Measurements from ENCODE around the gene TPST1.
"Not testable (repeated sequence)": the region's sequence is repeated elsewhere in the genome, so short reads cannot be mapped to it uniquely, and the experiment has no call there.

TPST1 gene

DNA sequence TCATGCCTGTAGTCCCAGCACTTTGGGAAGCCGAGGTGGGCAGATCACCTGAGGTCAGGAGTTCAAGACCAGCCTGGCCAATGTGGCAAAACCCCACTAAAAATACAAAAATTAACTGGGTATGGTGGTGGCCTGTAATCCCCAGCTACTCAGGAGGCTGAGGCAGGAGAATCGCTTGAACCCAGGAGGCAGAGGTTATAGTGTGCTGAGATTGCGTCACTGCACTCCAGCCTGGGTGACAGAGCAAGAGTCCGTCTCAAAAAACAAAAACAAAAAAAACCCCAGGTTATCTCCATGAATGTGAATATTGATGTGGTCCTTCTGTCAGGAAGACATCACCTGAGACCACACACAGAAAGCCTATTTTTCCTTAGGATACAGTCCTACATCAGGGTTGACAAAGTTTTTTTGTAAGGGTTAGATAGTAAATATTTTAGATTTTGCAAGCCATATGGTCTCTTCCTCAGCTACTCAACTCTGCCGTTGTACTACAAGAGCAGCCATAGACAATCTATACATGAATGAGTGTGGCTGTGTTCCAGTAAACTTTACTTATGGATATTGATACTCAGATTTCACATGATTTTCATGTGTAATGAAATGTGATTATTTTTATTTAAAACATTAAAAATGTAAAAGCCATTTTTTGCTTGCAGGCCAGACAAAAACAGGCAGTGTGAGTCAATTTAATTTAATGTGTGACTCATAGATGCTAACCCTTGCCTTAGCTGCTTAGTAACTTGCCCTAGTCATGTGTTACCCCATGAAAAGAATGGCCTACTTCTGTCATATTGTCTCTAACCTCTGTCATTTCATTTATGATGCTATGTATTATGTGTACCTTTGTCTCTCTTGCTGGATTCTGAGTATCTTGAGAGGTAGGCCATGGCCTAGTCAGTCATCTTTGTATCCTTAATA lies 78.1 kb downstream of the TPST1 start:
- no peak for DNase-seq (ENCODE audit: low read depth)

DNA sequence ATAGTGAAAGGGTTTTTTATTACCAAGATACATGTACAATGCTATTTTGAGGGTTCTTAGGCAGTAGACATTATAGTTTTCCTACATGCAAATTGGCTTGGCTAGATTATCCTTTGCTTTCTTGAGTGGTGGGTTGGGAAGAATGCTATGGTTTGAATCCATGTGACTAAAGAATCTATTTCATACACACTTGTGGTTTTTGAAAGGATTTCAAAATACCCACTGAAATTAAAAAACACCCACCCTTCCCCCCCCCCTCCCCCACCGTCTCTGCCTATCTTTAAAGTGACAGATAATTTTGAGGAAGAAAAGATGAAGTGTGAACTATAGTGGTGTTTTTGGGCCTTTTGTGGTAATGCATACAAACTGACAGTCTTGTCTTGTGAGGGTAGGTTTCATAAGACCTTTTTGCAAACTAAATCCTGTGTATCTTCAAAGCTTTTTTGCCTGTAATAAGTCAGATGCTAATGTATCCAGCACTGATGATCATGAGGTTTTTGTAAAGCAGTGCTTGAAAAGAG lies 90.9 kb downstream of the TPST1 start:
- DNase-seq (ENCODE audit: low read depth), result no peak

DNA sequence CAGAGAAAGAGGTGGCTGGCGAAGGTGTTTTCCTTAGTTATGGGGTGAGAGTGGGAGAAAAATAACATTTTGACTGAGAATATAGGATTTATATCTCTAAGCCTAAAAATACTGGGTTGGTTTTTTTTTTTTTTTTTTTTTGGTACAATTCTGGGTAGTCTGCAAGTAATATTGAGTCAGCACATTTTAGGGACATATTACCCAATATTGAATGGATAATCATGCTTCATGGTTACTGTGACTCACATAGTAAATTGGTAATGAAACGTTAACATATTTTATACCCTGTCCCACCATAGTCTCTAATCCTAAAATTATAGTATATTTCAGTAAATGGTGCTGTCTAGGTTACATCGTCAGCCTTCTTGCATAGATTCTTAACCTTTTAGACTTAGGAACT lies 91.4 kb downstream of the TPST1 start:
- DNase-seq (ENCODE audit: low read depth), result no peak

DNA sequence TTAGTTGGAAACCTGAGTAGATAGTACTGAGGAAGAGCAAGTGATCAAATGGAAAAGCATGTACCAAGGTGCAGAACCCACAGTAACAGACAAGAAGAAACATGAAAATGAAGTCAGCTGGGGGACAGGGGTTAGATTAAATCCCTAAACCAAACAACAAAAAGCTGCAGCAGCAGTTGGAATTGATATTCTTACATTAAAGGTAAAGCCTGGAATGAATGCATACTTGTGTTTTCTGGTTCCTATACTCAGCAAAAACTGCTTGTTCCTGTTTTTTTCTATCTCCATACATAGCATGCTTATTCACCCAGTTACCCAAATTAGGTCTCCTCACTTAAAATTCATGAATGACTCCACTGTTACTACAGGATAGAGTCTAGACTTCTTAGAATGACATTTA lies 92.4 kb downstream of the TPST1 start:
- DNase-seq (ENCODE audit: low read depth), result no peak

- no peak for DNase-seq (ENCODE audit: low read depth)
Observed at GRCh38 chr7:66301249-66301648, 96.1 kb downstream of the TPST1 start.

- DNase-seq (ENCODE audit: low read depth), result no peak
Observed at GRCh38 chr7:66301737-66302136, 96.6 kb downstream of the TPST1 start.

GRCh38 chr7:66303454-66304155 lies 98.5 kb downstream of the TPST1 start:
- no peak for DNase-seq (ENCODE audit: low read depth)

DNA sequence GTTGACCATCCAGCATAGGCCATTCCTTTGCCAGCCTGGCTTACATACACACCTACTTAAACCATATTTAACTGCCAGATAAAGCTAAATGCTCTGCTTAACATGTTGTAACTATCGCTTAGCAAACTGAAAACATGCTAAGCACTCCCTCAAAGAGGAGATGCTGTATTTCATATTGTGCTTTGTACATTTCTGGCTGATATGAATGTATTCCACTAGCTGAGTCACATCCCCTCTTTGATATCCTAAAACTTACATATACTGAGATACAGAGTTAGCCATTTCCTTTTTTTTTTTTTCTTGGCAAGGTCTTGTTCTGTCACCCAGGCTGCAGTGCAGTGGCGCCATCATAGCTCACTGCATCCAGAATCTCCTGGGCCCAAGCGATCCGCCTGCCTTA lies 99.4 kb downstream of the TPST1 start:
- DNase-seq (ENCODE audit: low read depth), result no peak

DNA sequence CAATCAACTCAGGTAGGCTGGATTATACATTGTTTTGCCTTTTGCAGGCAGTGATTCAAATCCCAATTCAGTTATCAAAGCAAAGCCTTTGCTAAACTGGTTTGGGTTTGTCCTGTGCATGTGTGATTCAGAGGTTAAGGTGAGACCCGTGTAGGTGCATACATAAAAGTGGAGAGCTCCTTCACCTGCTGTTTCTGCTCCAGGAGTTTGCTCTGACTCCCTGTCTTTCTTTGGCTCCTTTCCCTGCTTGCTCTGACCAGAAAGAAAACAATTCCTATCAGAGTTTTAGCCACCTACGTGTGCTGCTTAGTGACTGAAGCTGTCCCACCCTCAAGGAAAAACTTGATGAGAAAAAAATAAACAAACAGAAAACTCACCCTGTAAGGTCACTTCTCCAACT lies 101.1 kb downstream of the TPST1 start:
- DNase-seq (ENCODE audit: low read depth), result no peak

DNA sequence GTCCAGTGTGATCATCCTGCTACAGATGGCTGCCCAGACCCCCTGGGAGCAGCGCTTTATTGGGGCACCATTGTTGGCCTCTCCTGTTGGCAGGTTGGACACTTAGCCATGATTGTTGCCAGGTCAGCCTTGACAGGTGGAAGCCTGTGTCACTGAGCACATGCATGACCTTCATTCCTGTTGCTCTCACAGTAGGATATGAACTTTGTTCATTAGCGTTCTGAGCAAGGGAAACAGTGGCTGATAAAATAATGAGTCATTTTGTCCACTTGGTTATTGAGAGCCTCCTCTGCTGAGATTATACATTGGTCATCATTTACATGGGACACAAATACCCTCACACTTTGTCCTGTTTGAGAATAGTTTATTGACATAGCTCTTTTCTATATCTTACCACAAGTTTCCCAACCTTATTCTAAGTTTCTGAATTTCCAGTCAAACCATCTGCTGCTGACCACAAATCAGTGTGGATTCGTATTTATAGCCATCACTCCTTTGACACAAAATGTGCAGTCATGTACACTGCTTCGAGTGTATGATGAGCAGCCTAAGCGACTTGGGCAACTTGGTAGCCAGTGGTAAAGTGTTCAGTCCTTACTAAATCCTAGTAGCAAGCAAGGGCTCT lies 102.6 kb downstream of the TPST1 start:
- no peak for DNase-seq (ENCODE audit: low read depth)

DNA sequence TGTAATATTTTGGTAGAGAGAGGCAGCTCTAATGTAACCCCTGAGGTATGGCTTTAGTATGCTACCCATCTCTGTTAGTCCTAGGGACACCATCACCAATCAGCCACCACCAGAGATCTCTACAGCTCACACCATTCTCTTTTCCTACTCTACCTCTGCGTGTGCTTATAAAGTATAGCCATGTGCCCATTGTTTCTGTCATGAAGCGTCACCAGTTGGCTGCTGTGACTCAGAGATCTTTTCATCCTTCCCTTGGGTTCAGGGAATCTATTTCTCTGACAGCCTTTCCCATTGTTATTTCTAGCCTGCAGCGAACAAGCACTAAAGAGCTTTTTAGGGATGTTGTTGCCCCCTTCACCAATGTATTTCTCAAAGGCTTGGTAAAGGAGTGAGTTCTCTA lies 103.3 kb downstream of the TPST1 start:
- no peak for DNase-seq (ENCODE audit: low read depth)

- DNase-seq (ENCODE audit: low read depth), result no peak
Observed at GRCh38 chr7:66310620-66311019, 105.5 kb downstream of the TPST1 start.

DNA sequence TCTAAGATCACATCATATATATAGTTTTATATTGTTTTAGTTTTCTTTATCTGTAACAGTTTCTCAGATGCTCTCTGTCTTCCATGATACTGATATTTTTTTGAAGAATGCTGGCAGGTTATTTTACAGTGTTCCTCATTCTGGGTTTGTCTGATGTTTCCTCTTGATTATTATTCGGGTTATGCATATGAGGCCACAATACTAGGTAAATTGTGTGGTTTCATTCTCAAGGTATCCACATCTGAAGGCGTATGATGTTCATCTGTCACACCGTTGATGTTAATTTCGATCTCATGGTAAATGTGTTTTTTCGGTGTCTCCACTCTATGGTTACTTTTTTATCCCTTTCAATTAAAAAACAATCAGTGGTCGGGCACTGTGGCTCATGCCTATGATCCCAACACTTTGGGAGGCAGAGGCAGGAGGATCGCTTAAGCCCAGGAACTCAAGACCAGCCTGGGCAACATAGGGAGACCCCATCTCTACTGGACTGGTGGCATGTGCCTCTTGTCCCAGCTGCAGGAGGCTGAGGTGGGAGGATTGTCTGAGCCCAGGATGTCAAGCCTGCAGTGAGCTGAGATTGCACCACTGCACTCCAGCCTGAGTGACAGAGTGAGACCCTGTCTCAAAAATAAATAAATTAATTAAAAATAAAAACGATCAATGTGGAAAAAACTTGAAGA lies 108.9 kb downstream of the TPST1 start:
- no peak for DNase-seq (ENCODE audit: low read depth)

DNA sequence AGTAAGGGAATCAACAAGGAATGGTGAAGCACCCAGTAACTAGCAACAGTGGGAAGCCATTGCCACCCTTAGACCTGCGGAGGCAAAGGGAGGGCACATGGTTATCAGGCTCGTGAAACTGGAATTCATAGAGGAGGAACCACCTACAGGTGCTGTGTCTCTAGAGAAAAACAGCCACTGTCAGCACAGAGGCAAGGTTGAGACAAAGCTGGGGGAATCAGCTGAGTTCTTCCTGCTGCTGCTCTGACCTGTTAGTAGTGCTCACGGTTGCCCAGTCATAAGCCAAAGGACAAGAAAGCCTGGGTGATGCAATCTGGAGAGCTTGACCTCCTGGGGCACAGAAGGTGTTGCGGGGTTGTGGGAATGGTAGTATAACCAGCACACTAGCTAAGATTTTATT lies 110.1 kb downstream of the TPST1 start:
- DNase-seq (ENCODE audit: low read depth), result no peak

GRCh38 chr7:66319407-66319979 lies 114.4 kb downstream of the TPST1 start:
- DNase-seq (ENCODE audit: low read depth), result no peak

- no peak for DNase-seq (ENCODE audit: low read depth)
Observed at GRCh38 chr7:66321283-66321682, 116.1 kb downstream of the TPST1 start.

DNA sequence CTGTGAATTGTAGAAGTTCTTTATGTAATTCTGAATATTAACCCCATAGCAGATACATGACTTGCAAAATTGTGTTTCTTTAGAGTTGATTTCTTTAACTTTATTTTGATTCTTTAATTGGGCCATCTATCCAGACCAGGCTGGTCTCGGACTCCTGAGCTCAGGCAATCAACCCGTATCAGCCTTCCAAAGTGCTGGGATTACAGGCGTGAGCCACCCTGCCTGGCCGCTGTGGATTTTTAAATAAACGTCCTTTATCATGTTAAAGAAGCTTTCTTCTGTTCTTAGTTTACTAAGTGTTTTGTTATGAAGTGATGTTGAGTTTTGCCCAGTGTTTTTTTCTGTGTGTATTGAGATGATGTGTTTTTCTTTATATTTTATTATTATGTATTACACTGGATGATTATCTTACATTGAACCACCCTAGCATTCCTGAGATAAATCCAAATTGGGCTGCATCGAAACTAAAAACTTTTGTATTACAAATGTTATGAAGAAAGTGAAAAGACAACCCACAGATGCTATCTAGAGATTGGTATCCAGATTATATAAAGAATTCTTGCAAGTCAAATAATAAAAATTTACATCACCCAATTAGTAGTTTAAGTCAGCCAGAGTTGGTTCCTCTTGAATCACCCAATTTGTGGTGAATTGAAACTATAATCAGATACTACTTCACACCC lies 118.1 kb downstream of the TPST1 start:
- no peak for DNase-seq (ENCODE audit: low read depth)

DNA sequence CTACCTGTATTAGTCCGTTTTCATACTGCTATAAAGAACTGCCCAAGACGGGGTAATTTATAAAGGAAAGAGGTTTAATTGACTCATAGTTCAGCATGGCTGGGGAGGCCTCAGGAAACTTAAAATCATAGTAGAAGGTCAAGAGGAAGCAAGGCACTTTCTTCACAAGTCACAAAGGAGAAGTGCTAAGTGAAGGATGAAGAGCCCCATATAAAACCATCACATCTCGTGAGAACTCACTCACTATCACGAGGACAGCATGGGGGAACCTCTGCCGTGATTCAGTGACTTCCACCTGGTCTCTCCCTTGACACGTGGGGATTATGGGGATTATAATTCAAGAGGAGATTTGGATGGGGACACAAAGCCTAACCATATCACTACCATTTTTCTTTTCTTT lies 119.9 kb downstream of the TPST1 start:
- not testable (repeated sequence) for DNase-seq (ENCODE audit: low read depth)

DNA sequence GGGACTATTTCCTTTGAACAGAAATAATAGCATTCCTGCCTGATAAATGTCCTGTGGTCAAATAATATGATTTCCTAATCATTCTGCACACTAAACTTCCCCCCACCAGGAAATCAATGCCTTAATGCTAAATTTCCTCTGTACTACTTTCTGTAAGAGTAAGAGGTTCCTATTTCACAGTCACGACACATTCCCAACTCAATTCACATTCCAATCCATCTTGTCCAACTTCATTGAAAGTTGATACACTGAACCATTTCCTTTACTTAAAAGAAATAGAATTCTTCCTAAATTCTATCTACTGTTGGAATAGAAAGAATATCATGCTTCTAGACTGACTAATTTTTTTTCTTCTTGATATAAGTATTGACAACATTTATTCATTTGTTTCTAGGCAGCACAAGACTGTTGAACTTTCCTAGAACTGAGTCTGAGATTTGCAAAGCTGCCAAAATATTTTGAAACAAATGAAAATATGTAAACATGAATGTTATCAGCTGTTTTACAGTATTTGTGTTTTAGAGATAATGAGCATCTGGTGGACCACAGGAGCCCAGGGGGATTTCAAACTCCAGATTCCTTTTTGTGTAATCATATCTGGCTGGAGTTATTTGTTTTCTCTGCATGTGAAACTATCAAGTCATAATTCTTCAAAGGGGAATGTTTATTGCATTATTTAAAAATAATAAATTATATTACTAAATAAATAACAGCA lies 121.5 kb downstream of the TPST1 start:
- DNase-seq (ENCODE audit: low read depth), result no peak

- DNase-seq (ENCODE audit: low read depth), result no peak
Observed at GRCh38 chr7:66330961-66331360, 125.8 kb downstream of the TPST1 start.

DNA sequence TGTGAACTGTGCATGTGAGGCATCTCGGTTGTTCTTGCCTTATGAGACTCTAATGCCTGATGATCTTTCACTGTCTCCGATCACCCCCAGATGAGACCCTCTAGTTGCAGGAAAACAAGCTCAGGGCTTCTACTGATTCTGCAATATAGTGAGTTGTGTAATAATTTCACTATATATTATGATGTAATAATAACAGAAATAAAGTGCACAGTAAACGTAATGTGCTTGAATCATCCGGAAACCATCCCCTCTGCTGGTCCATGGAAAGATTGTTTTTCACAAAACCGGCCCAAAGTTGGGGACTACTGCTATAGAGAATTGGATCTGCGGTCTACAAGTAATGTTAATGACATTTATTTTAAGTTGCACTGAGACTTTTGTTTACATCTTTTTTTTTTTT lies 126.7 kb downstream of the TPST1 start:
- no peak for DNase-seq (ENCODE audit: low read depth)

Measured in activated T-helper 1 cell treated with Interleukin-2 at 50 U/mL for 16 hours (primary cell).